ENCODE results near the gene UGT1A1.

Gene UGT1A1

DNA sequence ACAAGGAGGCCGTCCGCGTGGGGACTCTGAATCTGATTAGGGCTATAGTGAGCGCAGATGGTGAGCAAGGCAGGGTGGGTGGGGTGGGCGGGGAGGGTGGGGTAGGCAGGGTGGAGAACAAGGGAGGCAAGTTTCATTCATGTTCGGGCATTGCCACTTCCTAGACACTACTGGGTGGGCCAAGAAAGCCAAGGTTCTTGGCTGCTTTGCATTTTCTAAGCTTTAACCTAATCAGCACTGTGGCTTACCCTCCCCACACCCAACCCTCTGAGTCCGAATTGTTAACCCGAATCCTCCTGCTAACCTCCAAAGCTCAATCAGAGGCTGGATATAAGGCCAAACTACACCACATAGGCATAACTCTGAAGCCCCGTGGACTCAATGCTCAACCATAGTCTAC, 36.2 kb downstream of the UGT1A1 start:
- no peak for DNase-seq (ENCODE audit: extremely low read depth, low read depth)
- no peak overlapping the region for H3K4me3 ChIP-seq (replicated peaks; ENCODE audit: low read depth, low read length)
- TF ChIP-seq, protein P1, sequence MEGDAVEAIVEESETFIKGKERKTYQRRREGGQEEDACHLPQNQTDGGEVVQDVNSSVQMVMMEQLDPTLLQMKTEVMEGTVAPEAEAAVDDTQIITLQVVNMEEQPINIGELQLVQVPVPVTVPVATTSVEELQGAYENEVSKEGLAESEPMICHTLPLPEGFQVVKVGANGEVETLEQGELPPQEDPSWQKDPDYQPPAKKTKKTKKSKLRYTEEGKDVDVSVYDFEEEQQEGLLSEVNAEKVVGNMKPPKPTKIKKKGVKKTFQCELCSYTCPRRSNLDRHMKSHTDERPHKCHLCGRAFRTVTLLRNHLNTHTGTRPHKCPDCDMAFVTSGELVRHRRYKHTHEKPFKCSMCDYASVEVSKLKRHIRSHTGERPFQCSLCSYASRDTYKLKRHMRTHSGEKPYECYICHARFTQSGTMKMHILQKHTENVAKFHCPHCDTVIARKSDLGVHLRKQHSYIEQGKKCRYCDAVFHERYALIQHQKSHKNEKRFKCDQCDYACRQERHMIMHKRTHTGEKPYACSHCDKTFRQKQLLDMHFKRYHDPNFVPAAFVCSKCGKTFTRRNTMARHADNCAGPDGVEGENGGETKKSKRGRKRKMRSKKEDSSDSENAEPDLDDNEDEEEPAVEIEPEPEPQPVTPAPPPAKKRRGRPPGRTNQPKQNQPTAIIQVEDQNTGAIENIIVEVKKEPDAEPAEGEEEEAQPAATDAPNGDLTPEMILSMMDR (IDR thresholded peaks at IDR 0.05; ENCODE audit: low read depth, low read length, missing control alignments), result no peak

GRCh38 chr2:233798335-233799086, 38.4 kb downstream of the UGT1A1 start:
- no peak overlapping the region for H3K4me3 ChIP-seq (replicated peaks; ENCODE audit: low read depth, low read length)
- TF ChIP-seq, protein P1 (IDR thresholded peaks at IDR 0.05; ENCODE audit: low read depth, low read length, missing control alignments), result no peak
- DNase-seq (ENCODE audit: extremely low read depth, low read depth), result no peak

GRCh38 chr2:233799087-233799665, 39.1 kb downstream of the UGT1A1 start:
- TF ChIP-seq, protein P1 (IDR thresholded peaks at IDR 0.05; ENCODE audit: low read depth, low read length, missing control alignments), result no peak
- no peak for DNase-seq (ENCODE audit: extremely low read depth, low read depth)
- H3K4me3 ChIP-seq (replicated peaks; ENCODE audit: low read depth, low read length), result no peak overlapping the region

DNA sequence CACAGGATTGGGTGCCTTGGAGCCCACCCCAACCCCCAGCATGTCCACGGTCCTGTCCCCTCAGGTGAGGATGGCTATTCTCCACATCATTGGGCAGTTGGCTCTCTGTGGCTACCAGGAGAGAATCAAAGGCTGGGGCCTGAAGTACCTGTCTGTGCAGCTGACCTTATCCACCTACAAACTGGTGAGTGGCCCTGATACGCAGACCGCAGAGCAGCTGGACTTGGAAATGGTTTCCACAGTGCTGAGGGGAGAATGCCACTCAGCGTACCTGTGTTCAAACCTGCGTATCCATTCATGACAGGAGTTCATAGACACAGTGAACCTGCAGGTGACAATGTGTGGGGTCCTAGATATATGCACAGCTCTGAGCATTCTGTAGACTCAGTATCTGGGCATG, 39.6 kb downstream of the UGT1A1 start:
- no peak for DNase-seq (ENCODE audit: extremely low read depth, low read depth)
- H3K4me3 ChIP-seq (replicated peaks; ENCODE audit: low read depth, low read length), result no peak overlapping the region
- TF ChIP-seq, protein P1 (IDR thresholded peaks at IDR 0.05; ENCODE audit: low read depth, low read length, missing control alignments), result no peak

GRCh38 chr2:233800208-233800607, 40.1 kb downstream of the UGT1A1 start:
- no peak for DNase-seq (ENCODE audit: extremely low read depth, low read depth)
- TF ChIP-seq, protein P1 (IDR thresholded peaks at IDR 0.05; ENCODE audit: low read depth, low read length, missing control alignments), result no peak

GRCh38 chr2:233801357-233802131, 41.5 kb downstream of the UGT1A1 start:
- TF ChIP-seq, protein P1 (IDR thresholded peaks at IDR 0.05; ENCODE audit: low read depth, low read length, missing control alignments), result no peak
- DNase-seq (ENCODE audit: extremely low read depth, low read depth), result peak; percentile 6
- H3K4me3 ChIP-seq (replicated peaks; ENCODE audit: low read depth, low read length), result no peak overlapping the region

More at GRCh38 chr2:233800208-233800607, 40.1 kb downstream of the UGT1A1 start:
- H3K4me3 ChIP-seq (replicated peaks; ENCODE audit: low read depth, low read length), result no peak overlapping the region

Data from HFF-Myc (cell line).